ENCODE measurements around the gene ABCC5.
"Not testable (repeated sequence)": the region's sequence is repeated elsewhere in the genome, so short reads cannot be mapped to it uniquely, and the experiment has no call there.

ABCC5 gene

GRCh38 chr3:183884097-183884426 is 133.6 kb downstream of the ABCC5 start:
- DNase-seq, result no peak

DNA sequence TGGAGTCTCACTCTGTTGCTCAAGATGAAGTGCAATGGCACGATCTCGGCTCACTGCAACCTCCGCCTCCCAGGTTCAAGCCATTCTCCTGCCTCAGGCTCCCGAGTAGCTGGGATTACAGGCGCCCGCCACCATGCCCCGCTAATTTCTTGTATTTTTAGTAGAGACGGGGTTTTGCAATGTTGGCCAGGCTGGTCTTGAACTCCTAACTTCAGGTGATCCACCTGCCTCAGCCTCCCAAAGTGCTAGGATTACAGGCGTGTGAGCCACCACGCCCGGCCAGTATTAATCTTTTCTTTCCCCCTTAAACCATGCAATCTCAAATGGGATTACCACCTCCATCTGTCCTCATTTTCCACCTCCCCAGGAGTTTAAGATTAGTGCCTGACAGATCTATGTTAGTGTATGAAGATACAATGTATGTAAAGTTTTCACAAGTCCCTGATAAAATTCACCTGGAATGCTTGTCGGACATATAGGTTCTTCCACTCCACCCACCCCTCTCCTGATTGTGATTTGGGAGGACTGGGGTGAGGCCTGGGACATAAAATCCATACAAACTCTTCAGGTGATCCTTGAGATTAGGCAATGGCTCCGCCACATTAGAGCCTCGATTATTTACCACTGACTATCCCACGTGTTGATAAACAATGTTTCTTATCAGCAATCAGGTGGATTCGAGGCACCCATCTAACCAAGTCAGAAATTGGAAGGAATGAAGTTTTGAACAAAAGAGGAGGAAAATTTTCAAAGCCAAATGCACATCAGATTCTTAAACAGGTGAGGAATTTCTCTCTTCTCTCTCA is 134.2 kb downstream of the ABCC5 start:
- no peak for DNase-seq

DNA sequence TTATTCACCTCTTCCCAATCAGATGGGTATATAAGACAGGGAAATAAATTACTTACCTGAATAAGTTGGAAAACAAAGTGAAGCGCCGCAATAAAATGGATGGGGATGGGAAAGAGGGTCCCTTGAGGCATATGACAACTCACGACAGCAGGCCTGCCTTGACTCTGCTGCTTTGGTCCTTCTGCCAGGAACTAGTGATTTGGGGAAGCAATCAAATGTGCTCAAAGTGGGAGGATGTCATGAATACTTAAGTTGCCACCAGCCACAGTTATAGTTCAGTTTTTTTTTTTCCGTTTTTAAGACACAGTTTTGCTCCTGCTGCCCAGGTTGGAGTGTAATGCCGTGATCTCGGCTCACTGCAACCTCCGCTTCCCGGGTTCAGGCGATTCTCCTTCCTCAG is 137.6 kb downstream of the ABCC5 start:
- DNase-seq, result no peak

DNA sequence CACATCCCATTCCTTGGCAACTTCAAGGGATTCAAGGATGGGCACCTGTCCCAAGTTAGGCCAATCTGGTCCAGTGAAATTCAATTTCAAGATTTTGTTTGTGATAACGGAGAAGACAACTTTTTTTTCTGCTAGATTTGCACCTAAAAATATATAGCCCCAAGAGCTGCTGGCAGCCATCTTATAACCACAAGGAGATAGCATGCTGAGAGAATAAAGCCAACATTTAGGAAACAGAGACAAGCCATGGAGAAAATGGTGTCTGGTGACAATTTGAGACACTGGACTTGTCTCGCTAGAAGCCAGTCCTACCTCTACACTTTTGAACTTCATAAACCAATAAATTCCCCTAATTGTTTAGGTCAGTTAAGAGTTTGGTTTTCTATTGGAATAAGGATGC is 138.4 kb downstream of the ABCC5 start:
- no peak for DNase-seq

DNA sequence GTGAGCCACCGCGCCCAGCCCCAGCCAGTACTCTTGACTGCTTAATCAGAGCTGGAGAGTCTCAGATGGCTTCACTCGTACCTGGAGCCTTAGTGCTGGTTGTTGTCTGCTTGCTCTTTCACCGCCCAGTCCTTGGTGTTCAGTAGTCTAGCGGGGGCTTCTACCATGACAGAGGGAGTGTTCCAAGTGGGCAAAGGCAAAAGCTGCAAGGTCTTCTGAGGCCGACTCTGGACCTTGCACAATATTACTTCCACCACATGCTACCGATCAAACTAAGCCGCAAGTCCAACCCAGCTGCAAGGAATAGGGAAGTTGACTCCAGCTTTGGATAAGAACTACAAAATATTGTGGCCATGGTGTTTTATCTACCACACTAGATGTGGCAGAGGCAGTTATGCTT is 139.6 kb downstream of the ABCC5 start:
- no peak for DNase-seq

GRCh38 chr3:183877227-183877626 is 140.5 kb downstream of the ABCC5 start:
- DNase-seq, result not testable (repeated sequence)

DNA sequence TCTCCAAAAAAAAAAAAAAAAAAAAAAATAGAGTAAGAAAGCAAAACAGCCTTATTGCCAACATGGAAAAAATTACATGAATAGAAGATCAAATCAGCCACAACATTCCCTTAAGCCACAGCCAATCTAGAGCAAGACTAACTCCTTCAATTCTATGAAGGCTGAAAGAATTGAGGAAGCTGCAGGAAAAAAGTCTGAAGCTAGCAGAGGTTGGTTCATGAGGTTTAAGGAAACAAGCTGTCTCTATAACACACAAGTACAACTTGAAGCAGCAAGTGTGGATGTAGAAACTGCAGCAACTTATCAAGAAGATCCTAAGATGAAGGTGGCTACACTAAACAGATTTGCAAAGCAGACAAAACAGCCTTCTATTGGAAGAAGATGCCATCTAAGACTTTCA is 142.3 kb downstream of the ABCC5 start:
- DNase-seq, result no peak

- DNase-seq, result no peak
These were observed 143.8 kb downstream of the ABCC5 start for GRCh38 chr3:183873914-183874313.

DNA sequence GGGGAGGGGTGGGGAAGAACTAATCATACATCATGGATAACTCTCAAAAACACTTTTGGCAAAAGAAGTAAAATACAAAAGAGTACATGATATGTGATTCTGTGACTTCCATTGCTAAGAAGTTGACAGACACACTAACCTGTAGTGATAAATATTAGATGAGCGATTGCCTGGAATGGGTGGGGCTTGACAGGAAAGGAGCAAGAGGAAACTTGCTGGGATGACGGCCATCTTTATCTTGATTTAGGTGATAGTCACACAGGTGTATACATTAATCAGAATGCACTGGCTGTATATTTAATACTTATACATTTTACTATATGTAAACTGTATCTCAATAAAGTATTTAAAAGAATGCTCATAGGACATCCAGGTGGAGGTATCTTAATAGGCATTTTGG is 146.1 kb downstream of the ABCC5 start:
- DNase-seq, result no peak

GRCh38 chr3:183870563-183870962 is 147.1 kb downstream of the ABCC5 start:
- DNase-seq, result no peak
